ENCODE data around the gene RACK1. TPM values are rescaled to one million over a fixed set of nuclear protein-coding genes. Genes with fewer than 3 reads are reported as not detected.
"Not testable (repeated sequence)": the region's sequence is repeated elsewhere in the genome, so short reads cannot be mapped to it uniquely, and the experiment has no call there.

The RACK1 gene
- polyA plus RNA-seq (ENCODE audit: insufficient read depth in 1 of 5, insufficient read length in 5 of 5, low replicate concordance in 1 of 5), result 1,000 to 10,000 TPM; 2,630 to 3,025 (median 2,949) TPM
- long read RNA-seq, donor 1, transcript RACK1-210 (8 exons, 1,098 nt), result minor isoform, 505 of 2,218 reads
- long read RNA-seq, donor 1, transcript RACK1-233 (3 exons, 791 nt), result minor isoform, 126 of 2,218 reads
- long read RNA-seq, donor 1, transcript RACK1-227 (8 exons, 1,403 nt), result major isoform, 756 of 2,218 reads
- long read RNA-seq, donor 1, transcript RACK1-216 (2 exons, 358 nt), result minor isoform, 71 of 2,218 reads
- long read RNA-seq, donor 1, partial matches to known transcripts, result 637 of 2,218 reads
- long read RNA-seq, donor 1, other reads (novel, unspliced or antisense), result 61 of 2,218 reads
- long read RNA-seq, donor 2, transcript RACK1-216 (2 exons, 358 nt), result minor isoform, 20 of 1,398 reads
- long read RNA-seq, donor 2, transcript RACK1-210 (8 exons, 1,098 nt), result minor isoform, 411 of 1,398 reads
- long read RNA-seq, donor 2, transcript RACK1-227 (8 exons, 1,403 nt), result major isoform, 559 of 1,398 reads
- long read RNA-seq, donor 2, transcript RACK1-233 (3 exons, 791 nt), result minor isoform, 43 of 1,398 reads
- long read RNA-seq, donor 2, partial matches to known transcripts, result 268 of 1,398 reads
- long read RNA-seq, donor 2, other reads (novel, unspliced or antisense), result 54 of 1,398 reads
- long read RNA-seq, donor 3, transcript RACK1-216 (2 exons, 358 nt), result minor isoform, 54 of 1,787 reads
- long read RNA-seq, donor 3, transcript RACK1-210 (8 exons, 1,098 nt), result minor isoform, 390 of 1,787 reads
- long read RNA-seq, donor 3, transcript RACK1-233 (3 exons, 791 nt), result minor isoform, 127 of 1,787 reads
- long read RNA-seq, donor 3, transcript RACK1-227 (8 exons, 1,403 nt), result major isoform, 555 of 1,787 reads
- long read RNA-seq, donor 3, partial matches to known transcripts, result 556 of 1,787 reads
- long read RNA-seq, donor 3, other reads (novel, unspliced or antisense), result 46 of 1,787 reads
- long read RNA-seq, donor 4, transcript RACK1-210 (8 exons, 1,098 nt), result minor isoform, 318 of 1,166 reads
- long read RNA-seq, donor 4, transcript RACK1-216 (2 exons, 358 nt), result minor isoform, 33 of 1,166 reads
- long read RNA-seq, donor 4, transcript RACK1-227 (8 exons, 1,403 nt), result major isoform, 338 of 1,166 reads
- long read RNA-seq, donor 4, transcript RACK1-233 (3 exons, 791 nt), result minor isoform, 70 of 1,166 reads
- long read RNA-seq, donor 4, partial matches to known transcripts, result 346 of 1,166 reads
- long read RNA-seq, donor 4, other reads (novel, unspliced or antisense), result 21 of 1,166 reads
- long read RNA-seq, donor 5, transcript RACK1-227 (8 exons, 1,403 nt), result major isoform, 784 of 2,499 reads
- long read RNA-seq, donor 5, transcript RACK1-216 (2 exons, 358 nt), result minor isoform, 41 of 2,499 reads
- long read RNA-seq, donor 5, transcript RACK1-210 (8 exons, 1,098 nt), result minor isoform, 611 of 2,499 reads
- long read RNA-seq, donor 5, transcript RACK1-233 (3 exons, 791 nt), result minor isoform, 103 of 2,499 reads
- long read RNA-seq, donor 5, partial matches to known transcripts, result 817 of 2,499 reads
- long read RNA-seq, donor 5, other reads (novel, unspliced or antisense), result 64 of 2,499 reads
- long read RNA-seq, donor 6, transcript RACK1-210 (8 exons, 1,098 nt), result minor isoform, 627 of 2,220 reads
- long read RNA-seq, donor 6, transcript RACK1-233 (3 exons, 791 nt), result minor isoform, 72 of 2,220 reads
- long read RNA-seq, donor 6, transcript RACK1-227 (8 exons, 1,403 nt), result major isoform, 856 of 2,220 reads
- long read RNA-seq, donor 6, transcript RACK1-216 (2 exons, 358 nt), result minor isoform, 19 of 2,220 reads
- long read RNA-seq, donor 6, partial matches to known transcripts, result 483 of 2,220 reads
- long read RNA-seq, donor 6, other reads (novel, unspliced or antisense), result 89 of 2,220 reads
- long read RNA-seq, donor 7, transcript RACK1-227 (8 exons, 1,403 nt), result major isoform, 445 of 1,000 reads
- long read RNA-seq, donor 7, transcript RACK1-233 (3 exons, 791 nt), result minor isoform, 36 of 1,000 reads
- long read RNA-seq, donor 7, transcript RACK1-224 (8 exons, 1,150 nt), result minor isoform, 9 of 1,000 reads
- long read RNA-seq, donor 7, transcript RACK1-210 (8 exons, 1,098 nt), result minor isoform, 289 of 1,000 reads
- long read RNA-seq, donor 7, partial matches to known transcripts, result 171 of 1,000 reads
- long read RNA-seq, donor 7, other reads (novel, unspliced or antisense), result 31 of 1,000 reads
- long read RNA-seq, donor 8, transcript RACK1-210 (8 exons, 1,098 nt), result minor isoform, 179 of 762 reads
- long read RNA-seq, donor 8, transcript RACK1-233 (3 exons, 791 nt), result minor isoform, 42 of 762 reads
- long read RNA-seq, donor 8, transcript RACK1-216 (2 exons, 358 nt), result minor isoform, 23 of 762 reads
- long read RNA-seq, donor 8, transcript RACK1-227 (8 exons, 1,403 nt), result major isoform, 308 of 762 reads
- long read RNA-seq, donor 8, partial matches to known transcripts, result 189 of 762 reads
- long read RNA-seq, donor 8, other reads (novel, unspliced or antisense), result 0 of 762 reads

DNA sequence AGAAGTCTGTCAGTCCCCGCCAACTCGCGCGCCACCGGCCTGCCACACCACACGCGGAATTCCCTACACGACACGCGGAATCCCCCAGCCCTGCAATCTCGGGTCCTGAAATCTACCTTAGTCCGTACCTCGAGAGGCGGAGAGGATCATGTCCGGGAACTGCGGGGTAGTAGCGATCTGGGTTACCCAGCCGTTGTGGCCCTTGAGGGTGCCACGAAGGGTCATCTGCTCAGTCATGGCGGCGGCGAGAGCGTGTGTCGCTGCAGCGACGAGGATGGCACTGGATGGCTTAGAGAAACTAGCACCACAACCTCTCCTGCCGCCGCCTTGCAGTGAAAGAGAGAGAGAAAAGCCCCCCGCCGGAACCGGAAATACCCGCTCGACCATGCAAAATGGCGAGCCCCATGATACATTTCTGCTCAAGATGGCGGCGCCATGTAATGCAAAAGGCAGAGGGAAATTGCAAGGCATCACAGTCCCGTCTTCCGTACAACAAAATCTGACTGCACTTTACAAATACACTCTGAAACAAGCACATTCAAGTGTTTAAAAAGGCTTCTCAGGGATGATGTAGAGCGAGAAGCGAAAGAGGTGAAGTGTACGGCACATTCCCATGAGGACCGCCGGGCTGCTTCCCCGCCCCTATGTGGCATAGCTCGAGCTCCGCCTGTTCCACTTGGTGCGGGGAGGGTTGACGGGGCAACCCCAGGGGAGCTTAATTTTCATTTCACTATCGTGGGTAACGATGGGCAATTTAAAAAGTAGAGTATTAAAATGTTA, at the start of gene RACK1:
Gene RACK1, minus strand, starts transcription at position 343 of the 780 bp plus-strand sequence. Its CDS starts 106 bp downstream, at position 237.
- peak; percentile 92 to 93 for DNase-seq

DNA sequence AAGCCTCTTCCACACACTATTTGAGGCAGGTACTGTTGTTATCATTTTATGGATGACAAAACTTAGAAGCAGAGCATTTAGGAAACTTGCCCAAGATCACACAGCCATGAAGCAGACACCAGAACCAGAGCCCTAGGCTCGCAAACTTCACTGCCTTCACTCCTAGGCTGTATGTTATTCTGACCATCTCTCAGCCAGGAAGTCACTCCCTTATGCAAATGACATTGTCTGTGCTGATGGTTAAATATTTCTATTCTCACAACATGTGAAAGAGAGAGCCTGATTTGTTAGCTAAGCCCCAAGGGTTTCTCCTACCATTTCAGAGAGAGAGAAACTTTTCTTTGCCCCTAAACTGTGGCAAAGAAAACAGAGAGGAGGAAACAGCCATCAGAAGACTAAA, 43.6 kb upstream of the RACK1 start:
- not testable (repeated sequence) for DNase-seq

DNA sequence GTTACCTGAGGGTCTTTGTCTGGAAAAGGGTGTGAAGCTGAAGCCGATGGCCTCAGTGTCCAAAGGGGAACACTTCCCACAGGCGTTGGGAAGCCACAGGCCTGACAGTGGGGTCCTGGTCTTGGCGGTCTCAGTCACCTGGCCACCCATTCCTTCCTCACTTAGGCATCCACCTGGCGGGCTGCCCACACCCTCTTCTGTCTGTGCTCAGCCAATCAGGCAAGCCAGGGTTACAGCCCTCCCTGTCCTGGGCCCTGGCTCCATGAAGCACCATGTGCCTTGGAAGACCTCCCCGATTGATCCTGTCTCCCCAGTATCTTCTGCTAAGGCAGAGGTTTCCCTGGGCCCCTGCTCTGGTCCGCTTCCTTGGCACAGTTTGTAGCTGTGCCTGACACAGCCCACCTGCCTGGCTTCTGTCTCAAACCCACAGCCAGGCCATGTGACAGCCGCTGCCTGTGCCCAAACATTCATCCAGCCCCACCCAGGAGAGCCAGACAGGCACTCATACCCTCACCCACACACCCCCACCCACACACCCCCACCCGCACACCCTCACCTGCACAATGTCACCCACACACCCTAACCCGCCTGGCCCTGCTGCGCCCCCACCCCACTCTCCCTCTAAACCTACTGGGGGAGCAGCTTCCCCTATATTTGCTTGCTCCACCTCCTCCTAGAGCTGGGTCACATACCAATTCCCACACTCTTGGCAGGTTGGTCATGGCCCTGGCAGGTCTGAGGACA, 42.4 kb upstream of the RACK1 start:
- not testable (repeated sequence) for DNase-seq

DNA sequence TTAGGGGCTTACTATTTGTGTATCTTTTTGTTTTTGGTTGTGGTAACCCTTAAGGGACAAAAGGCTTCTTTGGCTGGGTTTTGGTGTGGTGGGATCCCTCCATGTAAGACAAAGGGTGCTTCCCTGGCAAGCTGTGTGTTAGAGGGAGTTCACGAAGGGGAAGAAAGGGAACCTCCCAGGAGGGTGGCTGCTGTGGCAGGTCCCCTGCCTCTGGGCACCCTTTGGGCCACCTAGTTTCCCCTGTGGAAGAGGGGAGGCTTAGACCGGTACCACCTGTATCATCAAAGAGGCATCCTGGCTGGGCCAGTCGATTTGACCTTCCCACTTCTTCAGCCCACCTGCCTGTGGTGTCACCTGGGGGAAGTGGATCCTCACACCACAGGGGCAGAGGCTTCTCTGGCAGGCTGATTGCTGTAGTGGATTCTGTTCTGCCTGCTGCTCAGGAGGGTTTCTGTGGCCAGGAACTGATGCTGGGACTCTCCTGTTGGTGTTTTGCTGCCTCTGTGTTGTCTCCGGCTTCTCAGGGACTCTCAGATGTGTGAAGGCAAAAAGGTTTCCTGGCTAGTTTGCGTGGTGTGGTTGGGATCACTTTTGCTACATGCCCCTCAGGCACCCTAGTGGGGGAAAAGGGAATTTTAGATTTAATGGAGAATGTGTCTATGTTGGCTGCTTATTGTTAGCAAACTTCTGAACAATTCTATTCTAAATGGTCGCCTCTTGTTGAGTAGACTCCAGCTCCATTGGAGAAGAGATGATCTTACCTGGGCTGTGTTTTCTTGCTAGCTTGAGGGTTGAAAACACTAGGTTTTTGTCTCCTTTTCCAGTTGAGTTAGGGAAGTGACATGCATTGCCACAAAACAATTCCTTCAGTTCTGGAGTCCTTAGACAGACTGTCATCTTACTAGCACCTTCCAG, 40.4 kb upstream of the RACK1 start:
- not testable (repeated sequence) for DNase-seq

DNA sequence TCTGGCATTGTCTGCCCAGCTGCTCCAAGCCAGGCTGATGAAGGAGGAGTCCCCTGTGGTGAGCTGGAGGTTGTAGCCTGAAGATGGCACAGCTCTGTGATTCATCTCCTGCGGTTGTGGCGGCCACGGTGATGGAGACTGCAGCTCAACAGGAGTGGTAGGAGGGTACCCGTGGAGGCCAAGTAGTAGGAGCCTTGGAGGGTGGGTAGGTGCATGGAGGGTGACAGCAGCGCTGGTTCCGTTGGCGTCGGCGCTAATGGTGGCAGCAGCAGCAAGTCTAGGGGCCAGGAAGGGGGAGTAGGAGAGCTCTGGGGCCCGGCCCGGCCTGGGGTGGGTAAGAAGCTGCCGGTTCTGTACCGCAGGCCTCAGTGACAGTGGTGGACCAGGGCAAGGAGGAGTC, 39.6 kb upstream of the RACK1 start:
- DNase-seq, result no peak

DNA sequence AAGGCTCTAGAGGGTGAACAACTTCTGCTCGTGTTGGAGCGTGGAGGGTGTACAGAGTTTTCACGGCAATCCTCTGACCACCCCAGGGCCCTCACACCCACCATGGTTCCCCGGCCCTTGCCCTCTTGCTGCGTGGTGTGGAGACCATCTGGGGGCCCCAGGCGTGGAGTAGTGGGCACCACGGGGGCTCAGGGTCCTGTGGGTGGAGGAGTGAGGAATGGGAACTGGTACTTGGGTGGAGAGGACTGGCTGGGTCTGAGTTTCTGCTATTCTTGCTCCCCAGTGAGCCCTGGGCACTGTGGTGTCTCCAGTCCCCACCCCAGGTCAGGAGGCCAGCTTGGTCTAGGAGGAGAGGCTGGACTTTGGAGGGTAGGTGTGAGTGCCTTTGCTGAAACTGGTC, 39.2 kb upstream of the RACK1 start:
- no peak for DNase-seq

DNA sequence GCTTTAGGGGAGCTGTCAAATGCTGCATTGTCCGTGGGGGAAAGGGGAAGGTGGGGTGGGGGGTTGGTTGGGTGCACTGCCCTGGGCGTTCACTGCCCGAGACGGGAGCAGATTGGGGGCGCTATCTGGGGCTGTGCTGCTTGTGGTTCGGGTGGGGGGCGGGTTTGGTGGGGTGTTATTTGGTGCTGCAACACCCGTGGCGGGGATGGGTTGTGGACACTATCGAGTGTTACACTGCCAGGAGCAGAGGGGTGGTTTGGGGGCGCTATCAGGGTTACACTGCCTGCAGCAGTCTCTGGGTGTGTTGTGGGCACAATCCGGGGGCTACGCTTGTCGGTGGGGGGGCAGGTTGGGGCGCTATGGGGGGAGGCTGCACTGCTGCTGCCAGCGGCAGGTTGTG, 38.7 kb upstream of the RACK1 start:
- DNase-seq, result not testable (repeated sequence)

DNA sequence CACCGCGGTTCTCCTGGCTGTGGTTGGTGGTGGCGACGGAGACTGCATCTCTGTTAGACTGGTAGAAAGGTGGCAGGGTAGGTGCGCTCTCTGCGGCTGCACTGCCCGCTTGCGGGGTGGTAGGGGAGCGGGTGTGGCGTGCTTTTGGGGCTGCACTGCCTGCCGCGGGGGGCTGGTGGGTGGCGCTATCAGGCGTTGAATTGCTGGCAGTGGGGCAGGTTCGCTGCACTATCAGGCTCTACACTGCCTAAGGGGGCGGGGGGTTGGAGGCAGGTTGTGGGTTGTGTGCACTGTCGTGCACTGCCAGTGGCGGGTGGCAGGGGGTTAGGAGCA, 38.2 kb upstream of the RACK1 start:
- no peak for DNase-seq

DNA sequence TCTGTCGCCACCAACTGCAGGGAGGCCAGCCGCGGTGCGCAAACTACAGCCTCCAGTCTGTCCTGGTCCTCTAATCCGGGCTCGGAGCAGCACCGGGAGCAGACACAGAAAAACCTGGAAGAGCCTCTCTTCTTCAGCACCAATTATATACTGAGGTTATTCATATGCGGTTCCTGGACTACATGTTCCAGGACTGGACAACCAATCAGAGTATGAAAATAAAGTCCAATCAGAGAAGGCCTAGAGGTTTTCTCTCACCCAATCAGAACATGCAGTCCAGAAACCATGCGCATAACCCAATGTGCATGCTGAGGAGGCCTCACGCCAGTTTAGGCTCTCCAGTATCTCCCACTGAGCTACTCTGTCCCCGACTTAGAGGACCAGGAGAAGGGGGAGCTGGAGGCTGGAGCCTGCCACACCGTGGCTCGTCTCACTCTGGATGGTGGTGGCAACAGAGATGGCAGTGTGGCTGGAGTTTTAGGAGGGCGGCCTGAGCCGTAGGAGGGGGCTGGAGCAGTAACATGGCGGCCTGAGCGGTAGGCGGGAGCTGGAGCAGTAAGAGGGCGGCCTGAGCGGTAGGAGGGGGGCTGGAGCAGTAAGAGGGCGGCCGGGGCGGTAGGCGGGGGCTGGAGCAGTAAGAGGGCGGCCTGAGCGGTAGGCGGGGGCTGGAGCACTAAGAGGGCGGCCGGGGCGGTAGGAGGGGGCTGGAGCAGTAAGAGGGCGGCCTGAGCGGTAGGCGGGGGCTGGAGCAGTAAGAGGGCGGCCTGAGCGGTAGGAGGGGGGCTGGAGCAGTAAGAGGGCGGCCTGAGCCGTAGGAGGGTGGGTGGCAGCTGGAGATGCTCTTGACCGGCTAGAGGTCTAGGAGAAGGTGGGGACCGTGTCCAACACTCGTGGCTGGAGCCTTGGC, 37.6 kb upstream of the RACK1 start:
- no peak for DNase-seq

DNA sequence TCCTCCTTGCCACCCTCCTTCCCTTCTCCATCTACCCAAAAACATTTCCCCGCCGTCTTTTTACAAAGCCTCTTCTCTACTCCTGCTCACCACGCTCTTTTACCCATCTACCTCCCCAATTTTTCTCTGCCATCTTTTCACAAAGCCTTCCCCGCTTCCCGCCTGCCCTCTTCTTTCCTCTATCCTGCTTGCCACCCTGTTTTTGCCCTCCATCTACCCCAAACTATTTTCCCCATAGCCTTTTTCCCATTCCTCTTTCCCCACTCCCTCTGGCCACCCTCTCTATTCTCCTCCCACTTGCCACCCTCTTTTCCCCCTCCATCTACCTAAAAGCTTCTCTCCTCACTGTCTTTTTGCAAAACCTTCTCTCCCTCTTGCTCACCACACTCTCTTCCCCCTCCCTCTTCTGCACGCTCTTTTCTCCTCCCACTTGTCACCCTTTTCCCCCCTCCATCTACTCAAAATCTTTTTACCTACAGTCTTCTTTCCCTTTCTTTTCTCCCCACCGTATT, 36.6 kb upstream of the RACK1 start:
- DNase-seq, result no peak

DNA sequence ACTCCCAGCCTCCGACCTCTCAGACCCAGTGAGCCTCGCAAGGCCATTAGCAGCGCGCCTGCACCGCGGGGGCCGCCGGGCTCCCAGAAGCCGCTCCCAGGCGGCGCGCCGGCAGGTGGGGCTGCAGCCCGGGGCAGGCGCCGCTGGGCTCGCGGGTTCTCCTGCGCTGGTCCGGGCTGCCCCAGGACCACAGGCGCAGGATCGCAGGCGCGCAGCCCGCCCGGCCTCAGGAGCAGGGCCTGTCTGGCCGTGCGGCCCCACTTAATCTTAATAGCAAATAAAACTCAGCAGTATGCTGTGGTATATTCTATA, 29.7 kb upstream of the RACK1 start:
- not testable (repeated sequence) for DNase-seq

DNA sequence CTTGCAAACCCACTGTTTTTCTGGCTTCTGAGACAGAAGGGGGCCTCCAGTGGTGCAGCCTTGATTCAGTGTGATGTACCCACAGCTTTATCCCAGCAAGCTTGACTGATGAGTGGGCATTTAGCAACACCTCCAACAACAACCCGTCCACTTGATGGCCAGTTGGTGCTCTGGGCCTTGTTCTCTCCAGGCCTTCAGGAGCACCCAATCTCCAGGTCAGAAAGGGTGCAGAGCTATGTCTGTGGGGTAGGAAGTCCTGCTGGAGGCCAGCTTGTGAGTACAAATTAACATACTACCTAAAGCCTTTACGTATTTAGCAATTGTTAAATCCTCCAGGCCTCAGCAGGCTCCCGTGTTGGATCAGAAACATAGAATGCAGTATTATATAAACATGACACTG, 27.4 kb upstream of the RACK1 start:
- no peak for DNase-seq

DNA sequence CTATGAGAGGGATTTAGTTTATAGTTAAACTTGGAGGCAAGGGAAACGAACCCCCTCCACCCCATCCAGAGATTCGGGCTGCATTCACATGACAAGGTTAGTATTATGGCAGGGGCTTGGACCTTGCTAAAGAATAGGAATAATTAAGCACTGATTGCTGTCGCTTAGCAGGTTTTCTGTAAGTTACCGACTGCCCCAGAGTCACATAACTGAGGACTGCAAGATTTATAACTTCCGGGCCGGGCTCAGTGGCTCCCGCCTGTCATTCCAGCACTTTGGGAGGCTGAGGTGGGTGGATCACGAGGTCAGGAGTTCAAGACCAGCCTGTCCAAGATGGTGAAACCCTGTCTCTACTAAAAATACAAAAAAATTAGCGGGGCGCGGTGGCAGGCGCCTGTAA, 24.2 kb upstream of the RACK1 start:
- not testable (repeated sequence) for DNase-seq

DNA sequence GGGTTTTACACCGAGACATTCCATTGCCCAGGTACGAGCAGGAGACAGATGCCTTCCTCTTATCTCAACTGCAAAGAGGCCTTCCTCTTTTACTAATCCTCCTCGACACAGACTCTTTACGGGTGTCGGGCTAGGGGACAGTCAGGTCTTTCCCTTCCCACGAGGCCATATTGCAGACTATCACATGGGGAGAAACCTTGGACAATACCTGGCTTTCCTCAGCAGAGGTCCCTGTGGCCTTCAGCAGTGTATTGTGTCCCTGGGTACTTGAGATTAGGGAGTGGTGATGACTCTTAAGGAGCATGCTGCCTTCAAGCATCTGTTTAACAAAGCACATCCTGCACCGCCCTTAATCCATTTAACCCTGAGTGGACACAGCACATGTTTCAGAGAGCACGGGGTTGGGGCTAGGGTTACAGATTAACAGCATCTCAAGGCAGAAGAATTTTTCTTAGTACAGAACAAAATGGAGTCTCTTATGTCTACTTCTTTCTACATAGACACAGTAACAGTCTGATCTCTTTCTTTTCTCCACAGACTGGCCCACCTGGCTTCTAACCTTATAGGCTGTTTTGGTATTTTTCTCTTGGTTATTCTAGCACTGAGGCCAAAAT, 23.7 kb upstream of the RACK1 start:
- DNase-seq, result not testable (repeated sequence)

DNA sequence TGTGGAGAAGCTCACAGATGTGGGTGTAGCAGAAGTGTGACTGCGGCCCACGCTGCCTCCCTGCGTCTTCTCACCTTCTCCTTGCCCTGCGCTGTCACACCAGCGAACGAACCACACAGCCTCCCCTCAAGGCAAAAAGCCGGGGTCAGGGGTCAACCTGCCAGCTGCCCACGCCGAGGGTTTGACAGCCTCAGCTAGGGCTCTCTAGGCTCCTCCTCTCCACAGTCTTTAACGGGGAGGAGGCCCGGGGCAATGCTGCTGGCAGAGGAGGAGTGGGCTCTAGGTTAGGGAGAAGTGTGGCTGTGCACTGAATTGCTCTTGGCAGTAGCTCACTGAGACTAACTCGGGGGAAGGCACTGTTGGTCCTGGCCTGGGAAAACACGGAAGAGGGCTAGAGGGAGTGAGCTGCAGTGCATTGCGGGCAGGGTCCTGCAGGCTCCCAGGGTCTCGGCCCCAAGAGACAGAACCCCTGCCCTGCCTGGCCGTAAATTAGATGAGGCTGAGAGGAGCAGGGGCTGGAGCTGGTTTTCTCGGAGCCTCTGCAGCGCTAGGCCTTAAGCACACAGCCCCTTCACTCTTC, 21.5 kb upstream of the RACK1 start:
- DNase-seq, result no peak

Data from right lung (tissue), 10 donors.